SK-N-SH (cell line): ENCODE measurements around the gene TIMM22.

Source experiments
- CTCF ChIP-seq: fragments of 200-600 bp; sonication (generic); IDR thresholded peaks from 2 replicates; pipeline ENCODE4 v1.6.1; 2017; ENCODE audit warnings: antibody characterized with exemption, mild to moderate bottlenecking, moderate library complexity
- EP300 ChIP-seq, 2 experiments: IDR thresholded peaks; 2 replicates each; pipeline versions ENCODE4 v1.4.0 to v1.6.1; 2012; ENCODE audit warnings: borderline replicate concordance in 1 of 2, low read depth in 1 of 2, low read length in 1 of 2
- EZH2phosphoT487 ChIP-seq: fragments of 200-600 bp; sonication (generic); IDR thresholded peaks from 2 replicates; pipeline ENCODE4 v1.6.1; 2017; ENCODE audit warnings: low read depth, mixed run types, mild to moderate bottlenecking, antibody characterized with exemption, moderate library complexity, borderline replicate concordance
- POLR2AphosphoS5 ChIP-seq: IDR thresholded peaks from 2 replicates; pipeline ENCODE4 v1.6.1; 2012; ENCODE audit warnings: low read depth, low read length
- TAF1 ChIP-seq: IDR thresholded peaks from 2 replicates; pipeline ENCODE4 v1.6.1; 2012; ENCODE audit warnings: low read depth, mild to moderate bottlenecking, low read length, moderate library complexity, borderline replicate concordance

GRCh38 chr17:1003633-1003971 lies 6.7 kb downstream of the TIMM22 start:
- TF ChIP-seq EZH2phosphoT487 (no peak), CTCF (no peak), TAF1 (no peak), EP300 (IDR thresholded peaks at IDR 0.05; ENCODE audit: borderline replicate concordance in 1 of 2, low read depth in 1 of 2, low read length in 1 of 2) (no peak), POLR2AphosphoS5 (no peak)
